GM19351 (cell line): Measurements from ENCODE around the gene C4BPA.

ENCODE experiments used
- ATAC-seq: cut with Tn5 transposase; IDR thresholded peaks from one replicate; pipeline ENCODE4 v1.9.1; 2021; ENCODE audit warnings: mild to moderate bottlenecking, moderate library complexity; ENCODE audit not compliant: unreplicated experiment

The C4BPA gene

DNA sequence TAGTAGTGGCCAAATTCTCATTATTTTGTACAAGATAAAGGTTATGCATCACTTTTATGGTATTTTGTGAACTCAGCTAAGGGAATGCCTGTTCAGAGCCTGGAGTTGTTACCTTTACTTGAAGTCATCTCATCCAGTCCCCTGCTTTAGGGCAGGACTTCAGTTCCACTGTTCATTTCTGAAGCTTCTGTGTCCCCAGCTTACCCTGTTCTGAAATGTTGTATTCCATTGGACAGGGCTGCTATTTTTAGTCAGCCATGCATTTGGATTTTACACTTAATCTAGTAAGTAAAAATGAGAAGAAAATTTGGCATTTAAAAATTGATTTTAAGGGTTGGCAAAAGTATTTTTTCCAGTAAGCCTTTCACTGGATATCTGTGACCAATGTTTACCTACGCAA lies 27.0 kb upstream of the C4BPA start:
- no peak for ATAC-seq

DNA sequence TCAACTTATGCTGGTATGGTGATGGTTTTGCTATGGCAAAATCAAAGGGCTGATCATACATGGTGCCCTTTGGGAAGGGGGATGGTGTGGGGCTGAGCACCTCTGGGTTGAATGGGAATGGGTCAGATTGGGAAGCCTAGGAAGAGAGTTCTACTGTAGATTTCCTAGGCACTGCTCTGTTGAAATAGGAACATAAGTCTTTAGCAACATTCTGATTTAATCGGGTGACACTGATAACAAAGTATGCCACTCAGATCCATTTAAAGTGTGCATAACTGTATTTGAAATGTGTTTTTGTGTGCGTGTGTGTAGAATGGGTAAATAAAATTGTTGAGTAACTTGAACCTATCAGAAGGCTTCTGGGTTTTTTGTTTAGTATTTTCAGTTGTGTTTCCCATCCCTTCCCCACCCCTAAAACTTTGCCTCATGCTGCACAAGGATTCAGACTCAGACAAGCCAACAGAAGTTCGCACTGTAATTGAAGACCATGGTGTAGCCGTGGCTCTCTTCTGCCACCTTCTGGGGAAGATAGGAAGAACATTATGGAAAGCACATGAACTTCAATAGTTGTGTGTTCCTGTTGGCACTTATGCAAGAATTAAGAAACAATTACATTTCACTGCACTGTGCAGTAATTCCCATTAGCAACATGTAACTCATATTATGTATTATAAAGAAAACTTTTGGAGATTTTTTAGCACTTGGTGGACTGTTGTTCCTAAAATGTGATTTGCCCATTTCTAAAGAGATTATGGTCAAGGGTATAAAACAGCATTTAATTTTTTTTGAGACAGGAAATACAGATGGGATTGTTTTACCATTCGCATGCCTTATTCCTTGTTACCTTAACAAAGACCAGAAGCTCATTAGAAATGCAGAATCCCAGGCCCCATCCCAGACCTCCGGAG lies 26.3 kb upstream of the C4BPA start:
- peak; percentile 64 for ATAC-seq

DNA sequence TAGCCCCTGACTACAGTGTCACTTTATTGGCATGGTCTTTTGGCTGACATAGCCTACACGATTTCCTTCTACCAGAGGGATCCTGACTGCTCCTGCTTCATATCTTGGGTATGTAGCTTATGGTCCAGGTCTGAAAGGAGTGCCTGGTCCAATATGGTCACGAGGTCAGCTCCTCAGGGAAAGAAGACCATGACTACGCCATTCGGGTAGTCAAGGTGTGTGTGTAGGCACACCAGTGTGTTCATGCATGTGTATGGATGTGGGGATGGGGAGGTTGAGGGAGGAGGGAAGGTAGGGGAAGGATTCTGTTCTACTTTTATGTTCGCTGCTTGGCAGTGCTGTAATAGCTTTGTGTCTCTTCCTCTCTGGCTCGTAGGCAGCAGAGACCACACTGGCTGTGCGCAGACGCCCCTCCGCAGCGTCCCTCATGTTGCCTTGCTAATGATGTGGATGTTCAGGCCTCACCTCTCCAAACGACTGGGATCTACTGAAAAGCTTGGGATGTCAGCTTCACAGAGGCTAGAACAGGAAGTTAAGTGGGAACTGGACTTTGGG lies 25.4 kb upstream of the C4BPA start:
- ATAC-seq, result no peak

DNA sequence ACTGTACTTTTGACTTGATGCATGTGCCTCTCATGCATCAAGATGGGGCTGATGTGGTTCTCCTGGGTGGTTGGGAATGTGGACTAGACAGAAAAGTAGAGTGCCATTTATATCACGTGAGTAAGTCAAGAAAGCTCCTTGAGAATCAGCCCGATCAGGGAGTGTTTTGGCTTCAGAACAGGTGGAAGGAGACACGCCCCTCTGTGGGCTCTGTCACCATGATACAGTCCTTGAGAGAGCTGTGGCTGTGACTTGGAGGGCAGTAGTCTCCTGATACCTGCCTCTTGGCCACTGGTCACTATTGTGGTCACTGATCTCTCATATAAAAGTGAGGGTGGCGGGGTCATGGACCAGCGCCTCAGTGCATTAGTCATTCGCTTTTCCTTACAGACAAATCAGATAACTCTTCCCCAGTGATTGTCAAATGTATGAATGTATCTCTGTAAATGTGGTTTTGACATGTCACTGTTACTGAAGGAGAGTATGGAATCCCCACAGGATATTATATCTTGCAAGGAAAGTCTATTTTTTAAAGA lies 24.3 kb upstream of the C4BPA start:
- ATAC-seq, result no peak

DNA sequence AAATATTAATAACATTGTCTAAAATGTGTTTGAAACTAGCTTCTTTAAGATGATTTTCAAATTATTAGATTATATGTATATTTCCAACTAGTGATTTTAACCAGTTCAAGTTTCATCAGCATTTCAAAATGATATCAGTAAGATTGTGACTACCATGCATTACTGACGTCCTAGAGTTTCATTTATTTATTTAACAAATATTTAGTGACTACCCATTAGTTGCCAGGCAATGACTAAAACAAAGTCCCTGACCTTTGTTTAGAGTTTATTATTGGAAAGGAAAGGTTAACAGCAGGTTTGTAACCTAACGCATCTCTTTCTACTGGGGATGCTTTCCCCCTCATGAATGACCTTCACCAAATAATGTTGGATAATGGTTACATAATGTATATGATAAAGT lies 22.9 kb upstream of the C4BPA start:
- no peak for ATAC-seq

DNA sequence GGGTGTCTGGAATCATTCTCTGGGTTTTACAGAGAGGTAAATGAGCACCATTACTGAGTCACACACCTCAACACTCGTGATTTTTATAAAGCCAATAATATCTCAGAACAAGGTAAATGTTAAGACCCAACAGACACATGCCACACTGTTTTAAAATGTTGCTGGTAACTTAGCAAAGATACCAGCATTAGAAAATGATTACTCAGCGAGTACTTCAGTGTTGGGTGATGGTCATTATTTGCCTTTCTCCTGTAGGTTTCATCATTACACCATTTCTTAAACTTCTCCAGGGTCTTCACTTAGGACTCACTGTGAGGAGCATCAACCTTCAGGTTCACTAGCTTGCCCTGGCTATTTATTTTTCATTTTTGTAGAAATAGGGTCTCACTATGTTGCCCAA lies 22.2 kb upstream of the C4BPA start:
- no peak for ATAC-seq

DNA sequence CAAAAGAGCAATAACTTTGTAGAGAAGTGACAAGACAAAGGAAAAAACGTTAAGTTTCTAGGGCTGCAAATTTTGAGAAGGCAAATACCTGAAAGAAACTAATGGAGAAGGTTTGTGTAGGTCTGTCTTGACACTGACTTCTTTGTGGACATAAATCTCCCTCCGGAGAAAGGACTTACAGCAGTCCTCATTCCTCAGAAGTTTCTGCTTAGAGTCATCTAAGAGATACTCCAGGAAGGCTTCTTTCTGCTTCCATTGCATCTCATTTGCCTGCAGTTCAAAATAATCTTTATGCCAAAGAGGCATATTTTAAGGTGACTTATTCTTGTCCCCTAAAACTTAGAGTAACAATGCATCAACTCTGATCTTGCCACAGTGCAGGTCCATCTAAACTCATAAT lies 19.8 kb upstream of the C4BPA start:
- no peak for ATAC-seq

DNA sequence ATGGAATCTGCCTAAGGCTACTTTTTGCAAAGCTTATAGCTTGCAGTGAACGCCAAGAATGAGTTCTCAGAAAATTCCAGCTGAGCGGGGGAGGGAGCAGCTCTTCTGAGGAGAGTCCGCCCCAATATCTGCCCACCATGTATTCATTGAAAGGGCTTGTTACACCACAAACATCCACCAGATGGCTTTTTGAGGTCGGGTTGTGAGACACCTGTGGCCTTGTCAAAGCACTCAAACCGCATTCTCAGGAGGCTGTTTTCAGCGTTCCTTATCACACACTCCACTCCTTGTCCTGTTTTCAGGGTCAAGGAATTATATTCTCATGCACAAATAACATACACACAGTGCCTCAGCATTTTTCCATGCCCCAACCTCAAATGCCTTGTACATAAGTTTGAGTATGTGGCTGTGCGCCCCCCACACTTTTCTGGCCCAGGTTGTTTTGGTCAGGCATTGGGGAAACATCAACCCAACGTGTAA lies 19.3 kb upstream of the C4BPA start:
- peak; percentile 76 for ATAC-seq

DNA sequence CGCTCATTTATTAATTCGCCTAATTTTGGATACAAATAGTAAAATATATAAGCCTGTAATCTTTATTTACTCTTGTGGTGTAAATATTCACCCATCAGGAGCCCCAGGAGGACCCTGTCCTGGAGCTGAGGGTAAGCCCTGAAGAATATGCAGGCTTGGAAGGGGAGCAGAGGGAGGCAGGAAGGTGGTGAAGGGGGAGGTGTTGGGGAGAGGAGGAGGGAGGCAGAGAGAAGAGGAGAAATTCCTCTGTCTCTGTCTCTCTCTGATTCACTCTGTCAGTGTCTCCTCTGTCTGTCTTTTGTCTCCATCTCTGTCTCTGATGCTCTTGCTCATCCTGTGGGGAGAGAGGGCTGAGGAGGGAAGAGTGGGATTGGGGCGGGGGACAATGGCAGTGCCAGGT lies 18.1 kb upstream of the C4BPA start:
- ATAC-seq, result no peak

DNA sequence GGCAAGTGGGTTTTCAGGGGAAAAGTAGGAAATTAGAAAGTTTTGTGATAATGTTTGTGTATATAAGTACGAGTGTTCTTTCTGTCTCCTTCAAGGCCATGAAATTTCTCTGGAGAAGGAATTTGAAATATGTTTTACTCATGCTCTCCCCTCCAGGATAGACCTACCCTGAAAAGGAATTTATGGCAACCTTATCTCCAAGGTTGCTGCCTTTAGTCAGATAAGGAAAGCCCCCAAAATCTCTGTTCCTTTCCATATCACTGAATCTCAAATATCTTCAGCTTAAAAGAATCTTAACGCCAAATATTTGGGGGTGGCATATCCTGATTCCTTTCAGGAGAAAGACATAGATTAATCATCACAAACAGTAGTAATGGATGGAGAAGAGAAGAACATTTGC lies 15.9 kb upstream of the C4BPA start:
- ATAC-seq, result no peak

DNA sequence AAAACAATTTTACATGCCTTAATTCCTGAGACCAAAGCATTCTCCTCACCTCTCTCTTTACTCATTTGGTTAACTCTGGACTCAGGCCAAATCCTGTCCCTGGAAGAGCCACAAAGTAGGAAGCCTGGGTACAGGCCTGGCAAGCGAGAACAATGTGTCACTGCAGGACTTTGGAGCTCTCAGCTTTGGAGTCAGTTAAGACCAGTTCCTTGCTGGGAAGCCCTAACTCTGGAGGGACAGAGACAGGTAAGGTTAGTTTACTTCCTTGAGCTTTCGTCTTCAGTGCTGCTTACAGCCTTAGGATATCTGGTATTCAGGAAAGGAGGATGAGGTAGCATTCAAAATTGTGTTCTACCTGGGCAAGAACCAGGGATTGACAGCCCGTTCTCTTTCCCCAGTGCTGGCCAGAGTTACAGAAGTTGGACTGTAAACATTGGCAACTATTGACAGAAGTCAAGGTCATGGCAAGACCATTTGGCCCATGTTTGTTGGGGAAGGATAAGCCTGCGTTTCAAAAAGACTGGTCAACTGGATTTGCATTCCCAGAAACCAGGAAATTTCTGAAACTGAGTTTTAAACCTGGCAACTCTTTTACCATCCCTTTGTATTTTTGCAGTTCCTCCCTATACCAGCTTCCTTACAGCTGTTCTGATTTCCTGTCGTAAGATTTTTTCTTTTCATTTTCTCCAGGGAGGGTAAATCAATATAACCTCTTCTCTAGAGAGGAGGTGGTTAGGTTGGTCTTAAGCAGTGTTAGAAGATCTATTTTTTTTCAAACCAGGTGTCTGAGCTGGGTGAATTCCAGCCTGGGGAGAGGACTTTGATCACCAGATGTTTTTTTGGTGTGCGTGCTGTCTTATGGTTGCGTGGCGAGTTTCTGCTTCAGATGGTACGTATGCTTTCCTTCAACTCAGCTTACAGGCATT lies 15.1 kb upstream of the C4BPA start, which contains the start of gene C4BPB:
C4BPB (plus strand) TSS at position 160 of the 926 bp plus-strand sequence; CDS start at position 832, 672 bp downstream.
- ATAC-seq, result no peak

DNA sequence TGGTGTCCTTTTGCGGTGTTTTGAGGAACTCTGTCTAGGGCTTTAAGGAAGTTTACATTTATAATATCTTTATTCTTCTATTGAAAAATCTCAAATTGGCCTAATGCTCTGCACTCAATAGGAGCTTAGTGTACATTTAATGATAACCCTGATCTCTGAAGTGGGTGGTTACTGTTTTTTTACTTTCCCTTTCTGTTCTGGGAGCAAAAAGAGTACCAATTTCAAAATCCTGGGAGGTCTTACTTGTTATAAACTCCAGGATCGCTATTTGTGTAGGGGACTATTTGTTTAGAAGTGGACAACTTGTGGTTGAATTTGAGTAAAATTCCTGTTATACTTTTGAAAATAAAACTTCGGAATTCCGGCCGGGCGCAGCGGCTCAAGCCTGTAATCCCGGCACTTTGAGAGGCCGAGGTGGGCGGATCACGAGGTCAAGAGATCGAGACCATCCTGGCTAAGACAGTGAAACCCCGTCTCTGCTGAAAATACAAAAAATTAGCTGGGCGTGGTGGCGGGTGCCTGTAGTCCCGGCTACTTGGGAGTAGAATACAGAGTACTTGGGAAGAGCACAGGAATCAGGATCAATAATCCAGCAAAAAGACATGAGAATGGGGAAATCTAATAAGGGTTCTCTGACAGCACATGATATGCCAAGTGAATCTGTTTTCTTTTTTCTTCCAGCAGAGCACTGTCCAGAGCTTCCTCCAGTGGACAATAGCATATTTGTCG lies 14.2 kb upstream of the C4BPA start:
- ATAC-seq, result no peak

DNA sequence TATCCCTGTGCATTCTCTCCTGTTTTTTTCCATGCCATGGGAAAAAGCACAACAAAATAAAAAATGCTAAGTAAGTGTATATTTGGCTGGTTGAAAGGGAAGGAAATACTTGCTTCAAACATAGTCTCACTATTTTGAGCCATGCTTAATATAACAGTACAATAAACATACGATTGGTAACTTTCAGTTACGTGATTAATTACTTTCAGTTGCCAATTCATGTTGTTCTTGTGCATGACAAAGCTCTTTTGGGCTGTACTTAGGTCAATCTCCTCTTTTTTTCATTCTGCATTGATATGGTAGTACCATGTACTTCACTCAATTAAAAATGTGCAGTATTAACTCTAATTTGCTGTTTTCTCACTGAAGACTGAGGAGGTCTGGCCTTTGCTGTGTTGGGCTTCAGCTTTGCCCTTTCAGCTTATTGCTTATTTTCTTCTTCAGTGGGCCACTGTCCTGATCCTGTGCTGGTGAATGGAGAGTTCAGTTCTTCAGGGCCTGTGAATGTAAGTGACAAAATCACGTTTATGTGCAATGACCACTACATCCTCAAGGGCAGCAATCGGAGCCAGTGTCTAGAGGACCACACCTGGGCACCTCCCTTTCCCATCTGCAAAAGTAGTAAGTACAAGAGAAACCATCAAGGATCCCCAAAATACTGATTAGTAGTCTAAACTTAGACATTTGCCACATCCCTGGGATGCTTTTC lies 12.7 kb upstream of the C4BPA start:
- no peak for ATAC-seq

DNA sequence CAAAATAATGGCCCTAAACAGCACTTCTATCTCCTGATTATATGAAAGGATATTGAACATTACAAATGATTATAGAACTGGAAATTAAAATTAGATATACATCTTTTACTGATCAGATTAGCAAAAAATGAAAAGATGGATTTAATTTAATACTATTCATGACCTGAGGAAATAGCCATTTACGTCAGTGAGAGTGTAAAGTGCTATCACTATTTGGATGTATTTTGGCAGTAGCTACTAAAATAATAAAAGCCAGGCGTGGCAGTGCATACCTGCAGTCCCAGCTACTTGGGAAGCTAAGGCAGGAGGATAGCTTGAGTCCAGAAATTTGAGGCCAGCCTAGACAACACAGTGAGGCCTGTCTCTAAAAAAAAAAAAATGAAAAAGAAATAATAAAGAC lies 10.1 kb upstream of the C4BPA start:
- no peak for ATAC-seq

DNA sequence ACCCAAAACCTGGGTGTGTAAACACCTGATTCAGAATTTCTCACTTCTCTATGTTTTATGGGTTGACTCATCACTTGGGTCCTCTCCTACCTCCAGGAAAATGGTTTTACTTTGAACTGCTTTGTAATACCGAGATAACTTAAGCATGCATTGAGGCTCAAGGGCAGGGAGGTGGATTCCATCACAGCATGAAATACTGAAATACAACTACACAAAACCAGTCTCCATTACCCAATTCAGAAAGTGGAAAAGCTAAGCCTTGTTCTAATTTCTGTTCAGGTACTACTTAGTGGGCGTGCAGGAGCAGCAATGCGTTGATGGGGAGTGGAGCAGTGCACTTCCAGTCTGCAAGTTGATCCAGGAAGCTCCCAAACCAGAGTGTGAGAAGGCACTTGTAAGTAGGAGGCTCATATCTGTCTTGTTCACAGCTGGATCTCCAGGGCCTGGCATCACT lies 6.1 kb upstream of the C4BPA start:
- peak; percentile 95 for ATAC-seq

DNA sequence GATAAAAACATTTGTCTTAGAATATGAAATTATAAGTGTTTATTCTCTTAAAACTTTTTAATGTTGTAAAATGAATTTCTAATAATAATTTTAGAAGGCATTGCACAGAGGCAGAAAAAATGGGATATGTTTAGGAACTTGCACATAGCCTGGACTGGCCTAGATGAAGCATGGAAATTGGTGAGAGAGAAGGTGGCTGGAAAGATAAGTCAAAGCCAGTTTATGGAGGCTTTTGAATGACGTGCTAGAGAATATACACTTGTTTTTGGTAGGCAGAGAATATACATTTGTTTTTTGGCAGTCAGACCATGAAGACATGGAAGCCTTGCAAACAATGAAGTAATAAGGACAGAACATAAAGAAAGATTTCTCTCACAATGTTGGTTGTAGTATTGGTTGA lies 2.3 kb upstream of the C4BPA start:
- no peak for ATAC-seq

DNA sequence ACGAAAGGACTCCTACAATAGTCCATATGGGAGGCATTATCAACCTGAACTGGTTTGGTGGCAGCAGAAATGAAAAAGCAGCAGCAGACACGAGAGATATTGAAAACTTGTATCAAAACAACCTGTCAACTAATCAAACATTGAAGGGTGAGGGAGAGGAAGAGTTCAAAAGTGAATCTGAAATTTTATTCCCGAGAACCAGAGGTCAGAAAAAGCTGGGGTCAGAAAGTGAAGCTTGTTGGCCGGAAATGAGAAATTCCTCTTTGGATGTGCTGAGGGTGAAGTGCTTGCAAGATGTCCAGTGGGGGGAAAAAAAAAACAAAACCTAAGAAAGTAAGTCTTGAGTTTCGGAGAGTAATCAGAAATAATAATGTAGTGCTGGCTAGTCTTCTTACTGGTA lies 1.9 kb upstream of the C4BPA start:
- no peak for ATAC-seq

DNA sequence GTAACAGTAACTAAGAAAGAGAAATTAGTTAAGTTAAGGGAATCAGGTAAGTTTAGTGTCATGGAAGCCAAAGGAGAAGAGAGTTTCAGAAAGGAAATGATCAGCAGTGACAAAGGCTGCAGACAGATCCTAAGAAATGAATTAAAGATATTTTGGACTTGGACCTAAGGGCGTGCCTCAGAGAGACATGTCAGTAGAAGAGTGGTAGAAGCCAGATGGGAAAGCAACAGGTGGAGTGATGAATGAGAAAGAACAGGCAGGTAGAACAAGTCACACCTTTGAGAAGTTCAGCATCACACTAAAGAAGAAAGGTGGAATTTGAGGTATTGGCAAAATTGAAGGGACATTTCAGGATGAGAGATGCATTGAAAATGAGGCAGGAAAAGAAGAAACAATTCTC lies 1.4 kb upstream of the C4BPA start:
- ATAC-seq, result no peak

DNA sequence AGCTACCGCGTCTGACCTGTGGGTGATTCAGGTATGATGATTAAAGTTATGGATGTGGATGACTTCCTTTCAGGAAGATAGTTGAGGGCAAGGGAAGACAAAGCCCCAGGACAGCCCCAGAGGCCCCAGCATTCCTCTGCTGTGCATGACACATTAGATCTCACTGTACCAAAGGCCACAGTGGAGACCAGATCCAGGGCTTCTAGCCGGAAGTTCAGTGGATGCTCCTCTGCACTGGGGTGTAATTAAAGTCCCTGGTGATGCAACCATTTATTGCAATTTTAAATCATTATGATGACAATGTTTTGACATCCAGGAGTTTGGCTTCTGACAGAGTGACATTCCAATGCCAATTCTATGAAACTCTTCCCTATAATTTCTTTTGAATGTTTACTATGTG lies 5.0 kb downstream of the C4BPA start:
- no peak for ATAC-seq
